ENCODE measurements around the gene HELZ2. TPM values are rescaled to one million over a fixed set of nuclear protein-coding genes. Genes with fewer than 3 reads are reported as not detected.

Gene HELZ2
- total RNA-seq, 1 donor from 2014 or later = 188 TPM

DNA sequence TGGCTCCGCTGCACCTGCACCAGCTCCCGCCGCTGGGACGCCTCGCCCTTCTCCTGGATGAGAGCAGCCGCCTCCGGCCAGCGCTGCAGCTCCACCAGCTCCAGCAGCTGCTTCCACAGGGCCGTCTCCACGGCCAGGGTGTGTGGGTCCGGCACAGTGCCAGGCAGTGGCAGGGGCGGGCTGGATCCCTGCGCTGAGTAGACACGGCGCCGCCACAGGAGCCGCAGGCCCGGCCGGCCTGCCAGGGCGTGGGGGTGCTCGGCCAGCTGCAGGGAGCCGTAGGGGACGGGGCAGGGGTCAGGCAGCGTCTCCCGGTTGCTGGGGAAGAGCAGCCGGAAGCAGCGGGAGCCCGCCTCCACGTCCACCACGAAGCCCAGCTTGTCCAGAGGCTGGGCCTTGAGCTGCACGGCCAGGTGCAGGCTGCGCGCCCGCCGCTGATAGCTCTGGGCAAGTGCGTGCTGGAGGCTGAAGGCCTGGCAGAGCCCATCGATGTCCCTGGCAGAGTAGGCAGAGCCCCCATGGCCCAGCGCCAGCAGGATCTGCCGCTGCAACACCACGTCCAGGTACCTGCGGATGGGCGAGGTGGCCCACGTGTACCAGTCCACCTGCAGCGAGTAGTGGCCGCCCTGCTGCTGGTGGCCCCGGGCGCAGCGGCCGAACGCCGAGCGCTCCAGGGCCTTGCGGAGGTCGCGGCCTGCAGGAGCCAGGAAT is 10.7 kb downstream of the HELZ2 start:
- H3K4me1 Mint-ChIP-seq (ENCODE audit: low read depth, unreplicated experiment) = no peaks in the 10 kb centered on the region
- H2AFZ ChIP-seq (ENCODE audit: low read depth, low read length) = no peak overlapping the region
- no peaks in the 10 kb centered on the region for H3K79me2 ChIP-seq (ENCODE audit: insufficient read depth, low read length)
- H3K27me3 ChIP-seq (ENCODE audit: insufficient read depth, low read length) = no peaks in the 10 kb centered on the region
- peaks cover 9% of the 10 kb centered on the region for H4K20me1 ChIP-seq (ENCODE audit: insufficient read depth, low read length)
- TF ChIP-seq CTCF (IDR thresholded peaks at IDR 0.05; ENCODE audit: insufficient read depth, low read depth, low read length) (no peak), EZH2 (IDR thresholded peaks at IDR 0.05; ENCODE audit: insufficient read depth, low read length) (no peak)
- no peak overlapping the region for H3K4me3 ChIP-seq (ENCODE audit: insufficient read depth, low read depth, low read length)
- peaks cover 5% of the 10 kb centered on the region for H3K36me3 Mint-ChIP-seq (ENCODE audit: low read depth, unreplicated experiment)
- no peaks in the 10 kb centered on the region for H3K36me3 ChIP-seq (ENCODE audit: insufficient read depth, low read length)
- H3K9ac ChIP-seq (ENCODE audit: low read length) = no peak overlapping the region
- H3K9me3 ChIP-seq (ENCODE audit: insufficient read depth, low read depth, low read length) = no peaks in the 10 kb centered on the region
- H3K4me1 ChIP-seq (ENCODE audit: insufficient read depth, low read length) = no peaks in the 10 kb centered on the region
- H3K27ac ChIP-seq (ENCODE audit: low read depth, low read length) = no peak overlapping the region
- no peak overlapping the region for H3K27ac Mint-ChIP-seq (ENCODE audit: unreplicated experiment)
- H3K4me3 Mint-ChIP-seq (ENCODE audit: unreplicated experiment) = no peak overlapping the region
- H3K9me3 Mint-ChIP-seq (ENCODE audit: unreplicated experiment) = no peaks in the 10 kb centered on the region
- DNase-seq (ENCODE audit: low read depth) = no peak
- H3K27me3 Mint-ChIP-seq (ENCODE audit: low read depth, unreplicated experiment) = no peaks in the 10 kb centered on the region
- no peak overlapping the region for H3K4me2 ChIP-seq (ENCODE audit: low read length)
- no peak for FAIRE-seq

- Histone ChIP-seq H3K4me1 (ENCODE audit: insufficient read depth, low read length) (no peaks in the 10 kb centered on the region), H3K4me2 (ENCODE audit: low read length) (no peak overlapping the region), H3K4me3 (ENCODE audit: insufficient read depth, low read depth, low read length) (no peak overlapping the region), H2AFZ (ENCODE audit: low read depth, low read length) (no peak overlapping the region), H3K9me3 (ENCODE audit: insufficient read depth, low read depth, low read length) (no peaks in the 10 kb centered on the region), H4K20me1 (ENCODE audit: insufficient read depth, low read length) (peaks cover 2% of the 10 kb centered on the region), H3K36me3 (ENCODE audit: insufficient read depth, low read length) (no peaks in the 10 kb centered on the region), H3K27me3 (ENCODE audit: insufficient read depth, low read length) (no peaks in the 10 kb centered on the region), H3K9ac (ENCODE audit: low read length) (no peak overlapping the region), H3K27ac (ENCODE audit: low read depth, low read length) (no peak overlapping the region), H3K79me2 (ENCODE audit: insufficient read depth, low read length) (no peaks in the 10 kb centered on the region)
- no peaks in the 10 kb centered on the region for H3K27me3 Mint-ChIP-seq (ENCODE audit: low read depth, unreplicated experiment)
- H3K4me1 Mint-ChIP-seq (ENCODE audit: low read depth, unreplicated experiment) = no peaks in the 10 kb centered on the region
- DNase-seq (ENCODE audit: low read depth) (no peak), FAIRE-seq (no peak)
- TF ChIP-seq CTCF (IDR thresholded peaks at IDR 0.05; ENCODE audit: insufficient read depth, low read depth, low read length) (no peak), EZH2 (IDR thresholded peaks at IDR 0.05; ENCODE audit: insufficient read depth, low read length) (no peak)
- no peaks in the 10 kb centered on the region for H3K9me3 Mint-ChIP-seq (ENCODE audit: unreplicated experiment)
- no peak overlapping the region for H3K4me3 Mint-ChIP-seq (ENCODE audit: unreplicated experiment)
- peaks cover 5% of the 10 kb centered on the region for H3K36me3 Mint-ChIP-seq (ENCODE audit: low read depth, unreplicated experiment)
- no peak overlapping the region for H3K27ac Mint-ChIP-seq (ENCODE audit: unreplicated experiment)
Measured at GRCh38 chr20:63562461-63563224, 11.4 kb downstream of the HELZ2 start.
